Endothelial cell of umbilical vein (primary cell): ENCODE results near the gene CPSF4.

Experiments
- CTCF ChIP-seq, 2 donors: IDR thresholded peaks; 1 replicate in 1 of 2; 2 replicates in 1 of 2; pipeline ENCODE4 v1.5.1; 2011; ENCODE audit warnings: low read length in 2 of 2, mild to moderate bottlenecking in 2 of 2, moderate library complexity in 2 of 2, control low read depth in 1 of 2, inconsistent platforms in 1 of 2, low read depth in 1 of 2; ENCODE audit not compliant: insufficient read depth in 1 of 2; ENCODE audit errors: extremely low read depth in 1 of 2
- EZH2 ChIP-seq: IDR thresholded peaks from 2 replicates; pipeline ENCODE4 v1.6.1; 2012; ENCODE audit warnings: borderline replicate concordance, low read depth, mild to moderate bottlenecking, moderate library complexity, low read length, inconsistent platforms; ENCODE audit not compliant: severe bottlenecking
- GATA2 ChIP-seq: IDR thresholded peaks from 2 replicates; pipeline ENCODE4 v1.7.0; 2011; ENCODE audit warnings: low read depth, mild to moderate bottlenecking, moderate library complexity, mixed read lengths, low read length; ENCODE audit not compliant: insufficient read length, insufficient read depth
- MAX ChIP-seq: IDR thresholded peaks from 2 replicates; pipeline ENCODE4 v1.6.1; 2011; ENCODE audit not compliant: insufficient read depth, insufficient read length
- MYC ChIP-seq: IDR thresholded peaks from one replicate; pipeline ENCODE4 v1.6.1; 2011; ENCODE audit warnings: mild to moderate bottlenecking, low read depth, low read length
- POLR2A ChIP-seq: IDR thresholded peaks from 2 replicates; pipeline ENCODE4 v1.6.1; 2012; ENCODE audit warnings: low read depth, mild to moderate bottlenecking, control low read depth, low read length
- POLR2AphosphoS5 ChIP-seq: IDR thresholded peaks from 2 replicates; pipeline ENCODE4 v1.6.1; 2012; ENCODE audit warnings: low read depth, mild to moderate bottlenecking, control low read depth, low read length, moderate library complexity; ENCODE audit not compliant: insufficient read depth

- no peak for TF ChIP-seq EZH2
- no peak for TF ChIP-seq MAX
- TF ChIP-seq POLR2AphosphoS5: no peak
- TF ChIP-seq CTCF (IDR thresholded peaks at IDR 0.05; ENCODE audit: extremely low read depth in 1 of 2, insufficient read depth in 1 of 2, low read depth in 1 of 2, low read length in 2 of 2): no peak
- TF ChIP-seq GATA2: no peak
- TF ChIP-seq POLR2A: no peak
- TF ChIP-seq MYC: no peak
Measured at GRCh38 chr7:99422625-99423024, 16.1 kb upstream of the CPSF4 start.
